Left forelimb (tissue), 1 donor: Measurements from ENCODE around the gene CYB5B.
A peak's percentile ranks its signal among the peaks of the same experiment; 100 is the strongest.

ENCODE experiments used
- DNase-seq: peaks from one replicate; pipeline ENCODE4 v3.0.0-alpha.2; 2018; ENCODE audit warnings: low spot score

CYB5B gene, protein sequence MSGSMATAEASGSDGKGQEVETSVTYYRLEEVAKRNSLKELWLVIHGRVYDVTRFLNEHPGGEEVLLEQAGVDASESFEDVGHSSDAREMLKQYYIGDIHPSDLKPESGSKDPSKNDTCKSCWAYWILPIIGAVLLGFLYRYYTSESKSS

DNA sequence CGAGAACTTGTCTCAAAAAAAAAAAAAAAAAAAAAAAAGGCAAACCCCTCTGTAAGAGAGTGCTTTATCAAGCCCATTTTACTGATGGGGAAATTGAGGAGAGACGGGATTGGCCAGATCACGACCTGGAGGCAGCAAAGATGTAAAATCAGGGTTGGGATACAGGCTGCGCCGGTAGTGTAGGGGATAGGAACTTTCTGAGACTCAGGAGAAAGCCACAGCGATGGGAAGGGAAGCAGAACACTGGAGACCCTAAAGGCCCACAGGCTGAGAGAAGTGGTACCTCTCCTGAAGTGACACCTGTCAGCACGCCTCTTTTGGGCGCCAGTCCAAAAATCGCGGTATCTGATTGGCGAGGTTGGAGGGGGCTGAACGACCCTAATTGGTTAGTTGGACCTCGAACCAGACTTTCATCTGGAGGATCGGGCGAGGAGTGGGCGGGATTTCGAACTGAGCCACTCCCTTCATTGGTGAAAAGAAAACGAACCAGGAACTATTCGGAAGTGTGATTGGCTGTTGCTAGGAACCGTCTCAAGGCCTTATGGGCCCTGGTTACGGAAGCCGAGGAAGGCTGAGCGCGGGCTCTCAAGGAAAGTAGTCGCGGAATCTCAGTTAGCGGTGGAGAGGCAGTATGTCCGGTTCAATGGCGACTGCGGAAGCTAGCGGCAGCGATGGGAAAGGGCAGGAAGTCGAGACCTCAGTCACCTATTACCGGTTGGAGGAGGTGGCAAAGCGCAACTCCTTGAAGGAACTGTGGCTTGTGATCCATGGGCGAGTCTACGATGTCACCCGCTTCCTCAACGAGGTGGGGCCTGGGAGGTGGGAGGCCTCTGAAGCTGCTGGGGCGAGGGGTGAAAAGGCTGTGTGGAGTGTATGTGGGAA is at the start of gene CYB5B:
TSS of gene CYB5B (plus strand) at position 567 of the 882 bp plus-strand sequence. CDS start at position 632, 65 bp downstream.
- DNase-seq = peak; percentile 93

DNA sequence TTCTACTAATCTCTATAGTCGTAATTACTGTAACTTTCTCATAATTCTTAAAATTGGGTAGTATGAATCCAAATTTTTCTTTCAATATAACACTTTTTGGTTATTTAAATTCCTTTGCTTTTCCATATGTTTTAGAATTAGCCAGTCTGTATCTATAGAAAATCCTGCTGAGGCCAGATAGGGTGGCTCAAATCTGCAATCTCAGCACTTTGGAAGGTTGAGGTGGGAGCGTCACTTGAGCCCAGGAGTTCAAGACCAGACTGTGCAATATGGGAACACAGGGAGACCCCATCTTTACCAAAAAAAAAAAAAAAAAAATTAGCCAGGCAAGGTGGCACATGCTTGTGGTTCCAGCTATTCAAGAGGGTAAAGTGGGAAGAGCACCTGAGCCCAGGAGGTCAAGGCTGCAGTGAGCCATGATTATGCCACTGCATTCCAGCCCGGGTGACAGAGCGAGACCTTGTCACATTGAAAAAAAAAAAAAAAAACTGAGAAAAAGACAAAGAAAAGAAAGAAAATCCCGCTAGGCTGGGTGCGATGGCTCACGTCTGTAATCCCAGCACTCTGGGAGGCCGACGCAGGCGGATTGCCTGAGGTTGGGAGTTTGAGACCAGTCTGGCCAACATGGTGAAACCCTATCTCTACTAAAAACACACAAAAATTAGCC is 47.9 kb upstream of the CYB5B start:
- DNase-seq = no peak

DNA sequence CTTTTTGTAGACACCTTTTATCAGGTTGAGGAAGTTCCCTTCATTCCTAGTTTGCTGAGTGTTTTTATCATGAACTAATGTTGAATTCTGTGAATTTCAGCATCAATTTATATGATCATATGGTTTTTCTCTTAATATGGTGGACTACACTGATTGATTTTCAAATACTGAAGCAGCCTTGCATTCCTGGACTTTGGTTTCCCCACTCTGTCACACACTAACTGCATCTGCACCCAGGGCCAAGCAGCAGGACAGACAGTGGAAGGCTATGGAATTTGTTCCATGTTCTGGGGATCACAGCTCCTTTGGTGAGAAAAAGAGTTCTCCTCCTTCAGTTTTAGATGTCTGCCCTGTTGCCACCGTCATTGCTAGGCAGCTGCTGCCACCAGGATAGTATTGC is 46.4 kb upstream of the CYB5B start:
- DNase-seq = no peak

DNA sequence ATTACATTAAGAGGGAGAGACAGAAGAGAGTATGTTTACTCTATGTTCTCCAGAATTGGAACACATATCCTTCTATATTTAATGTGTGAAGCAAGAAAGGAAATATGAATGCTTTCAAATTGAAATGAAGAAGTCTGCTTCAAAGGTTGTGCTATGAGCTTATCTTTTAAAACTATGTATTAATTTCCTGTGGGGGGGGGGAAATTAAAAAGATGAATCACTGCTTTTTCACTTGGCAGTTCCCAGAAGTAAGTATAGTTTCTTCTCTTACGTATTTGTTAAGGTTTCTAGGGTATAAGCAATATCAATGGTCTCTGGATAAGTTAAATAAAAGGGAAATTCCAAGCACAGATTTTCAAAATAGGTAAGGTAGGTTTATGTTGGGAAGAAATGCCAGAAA is 45.7 kb upstream of the CYB5B start:
- no peak for DNase-seq

DNA sequence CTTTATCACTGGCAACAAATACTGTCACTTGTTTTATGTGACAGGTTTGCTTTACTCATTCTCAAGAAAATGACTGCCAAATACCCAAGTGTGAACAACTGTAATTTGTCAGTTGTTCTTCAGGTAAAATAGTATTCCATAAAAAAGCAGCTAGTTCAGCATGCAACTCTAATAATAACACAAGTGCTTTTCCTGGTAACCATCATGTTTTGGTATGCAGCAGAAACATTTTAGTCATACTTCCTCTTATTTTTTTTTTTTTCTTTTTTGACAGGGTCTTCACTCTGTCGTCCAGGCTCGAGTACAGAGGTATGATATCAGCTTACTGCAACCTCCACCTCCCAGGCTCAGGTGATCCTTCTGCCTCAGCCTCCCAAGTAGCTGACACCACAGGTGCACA is 43.2 kb upstream of the CYB5B start:
- no peak for DNase-seq

DNA sequence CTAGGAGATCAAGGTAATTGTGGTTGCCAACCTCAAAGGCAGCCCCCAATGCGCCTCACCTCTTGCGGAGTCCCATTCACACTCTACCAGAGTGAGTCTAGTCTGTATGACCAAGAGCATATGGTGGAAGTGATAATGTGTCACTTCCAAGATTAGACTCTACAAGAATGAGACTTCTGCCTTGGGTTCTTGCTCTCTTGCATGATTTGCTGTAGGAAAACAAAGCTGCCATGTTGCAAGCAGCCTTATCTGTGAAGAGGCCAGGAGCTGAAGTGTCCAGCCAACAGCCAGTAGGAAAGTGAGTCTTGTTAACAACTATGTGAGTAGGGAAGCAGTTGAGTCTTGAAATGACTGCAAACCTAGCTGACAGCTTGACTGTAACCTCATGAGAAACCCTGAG is 42.0 kb upstream of the CYB5B start:
- no peak for DNase-seq

DNA sequence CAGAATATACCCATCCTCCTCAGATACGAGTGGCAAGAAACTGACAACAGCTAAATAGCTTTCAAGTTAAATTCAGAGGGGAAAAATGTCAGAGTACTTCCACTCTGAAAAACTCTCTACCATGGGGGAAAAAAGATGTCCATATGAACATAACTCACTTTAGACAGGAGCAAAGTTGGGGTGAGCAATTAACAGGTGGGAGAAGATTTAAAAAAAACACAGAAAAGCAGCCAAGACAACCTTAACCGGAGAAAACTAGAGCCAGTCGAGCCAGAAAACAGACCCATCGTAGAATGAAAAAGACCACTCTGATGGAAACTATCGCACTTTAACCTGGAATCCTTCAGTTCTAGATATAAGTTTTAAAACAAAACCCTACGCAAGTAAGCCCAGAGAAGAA is 39.4 kb upstream of the CYB5B start:
- no peak for DNase-seq

DNA sequence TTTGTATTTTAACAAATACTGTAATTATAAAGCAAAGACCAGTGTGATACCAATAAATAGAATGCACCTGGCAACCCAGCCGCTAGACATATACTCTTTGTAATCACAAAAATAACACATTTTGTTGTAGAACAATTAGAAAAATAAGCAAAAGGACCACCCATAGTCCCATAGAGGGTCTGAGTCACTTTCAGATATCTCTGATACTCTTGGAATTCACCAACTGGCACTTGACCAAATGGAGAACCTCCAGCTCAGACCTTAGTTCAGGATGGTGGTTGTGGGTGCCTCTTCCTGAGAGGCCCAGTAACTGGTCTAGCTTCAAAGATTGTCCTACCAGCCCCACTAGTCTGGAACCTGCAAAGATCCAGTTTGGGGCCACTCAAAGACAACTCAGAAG is 37.8 kb upstream of the CYB5B start:
- no peak for DNase-seq

DNA sequence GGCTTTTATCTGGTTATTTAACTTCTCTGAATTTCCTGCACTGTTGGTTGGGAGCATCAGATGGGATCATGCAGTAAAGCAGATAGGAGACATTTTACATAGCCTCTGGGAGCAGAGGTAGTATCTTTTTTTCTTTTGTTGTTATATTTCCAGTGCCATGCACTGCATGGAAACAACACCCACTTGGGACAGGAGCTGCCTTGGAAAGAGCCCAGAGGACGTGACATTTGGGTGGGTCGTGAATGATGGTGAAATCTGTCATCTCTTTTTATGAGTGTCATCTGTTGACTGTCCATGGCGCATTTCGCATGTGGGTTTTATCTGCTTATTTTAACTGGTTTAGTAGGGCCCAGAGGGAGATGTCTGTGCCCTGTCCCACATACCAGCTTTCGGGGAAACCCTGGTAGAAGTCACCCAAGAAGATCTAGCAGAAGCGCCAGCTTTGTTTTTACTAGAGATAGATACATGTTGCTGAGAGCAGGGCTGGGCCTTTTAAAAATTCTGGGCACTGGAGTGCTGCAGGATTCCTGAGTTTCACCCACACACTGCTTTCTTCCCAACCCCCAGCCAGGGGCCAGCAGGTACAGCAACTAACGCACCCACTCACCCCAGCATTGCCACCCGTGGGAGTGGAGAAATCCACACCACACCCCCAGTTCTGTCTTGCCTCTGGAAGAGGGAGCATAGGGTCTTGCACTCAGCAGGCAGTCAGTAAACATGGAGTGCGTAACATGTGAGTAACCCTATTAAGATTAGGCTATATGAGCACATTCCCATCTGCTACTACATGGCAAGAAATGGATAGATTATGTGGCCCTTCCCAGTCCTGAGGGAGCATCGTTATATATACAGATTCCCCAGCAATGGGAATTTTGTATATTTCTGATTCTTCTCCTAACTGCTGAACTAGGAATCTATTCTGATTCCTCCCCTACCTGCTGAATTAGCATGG is 30.2 kb upstream of the CYB5B start:
- peak; percentile 41 for DNase-seq

DNA sequence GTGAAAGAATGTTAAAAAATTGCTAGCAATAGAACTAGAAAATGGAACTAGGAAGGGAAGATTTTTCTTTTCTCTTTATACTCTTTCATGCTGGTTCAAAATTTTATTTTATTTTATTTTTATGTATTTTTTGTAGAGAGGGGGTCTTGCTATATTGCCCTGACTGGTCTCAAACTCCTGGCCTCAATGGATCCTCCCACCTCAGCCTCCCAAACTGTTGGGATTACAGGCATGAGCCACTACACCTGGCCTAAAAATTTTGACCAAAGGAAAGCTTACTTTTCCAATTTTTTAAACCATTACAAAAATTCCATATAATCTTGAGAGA is 28.6 kb upstream of the CYB5B start:
- no peak for DNase-seq

DNA sequence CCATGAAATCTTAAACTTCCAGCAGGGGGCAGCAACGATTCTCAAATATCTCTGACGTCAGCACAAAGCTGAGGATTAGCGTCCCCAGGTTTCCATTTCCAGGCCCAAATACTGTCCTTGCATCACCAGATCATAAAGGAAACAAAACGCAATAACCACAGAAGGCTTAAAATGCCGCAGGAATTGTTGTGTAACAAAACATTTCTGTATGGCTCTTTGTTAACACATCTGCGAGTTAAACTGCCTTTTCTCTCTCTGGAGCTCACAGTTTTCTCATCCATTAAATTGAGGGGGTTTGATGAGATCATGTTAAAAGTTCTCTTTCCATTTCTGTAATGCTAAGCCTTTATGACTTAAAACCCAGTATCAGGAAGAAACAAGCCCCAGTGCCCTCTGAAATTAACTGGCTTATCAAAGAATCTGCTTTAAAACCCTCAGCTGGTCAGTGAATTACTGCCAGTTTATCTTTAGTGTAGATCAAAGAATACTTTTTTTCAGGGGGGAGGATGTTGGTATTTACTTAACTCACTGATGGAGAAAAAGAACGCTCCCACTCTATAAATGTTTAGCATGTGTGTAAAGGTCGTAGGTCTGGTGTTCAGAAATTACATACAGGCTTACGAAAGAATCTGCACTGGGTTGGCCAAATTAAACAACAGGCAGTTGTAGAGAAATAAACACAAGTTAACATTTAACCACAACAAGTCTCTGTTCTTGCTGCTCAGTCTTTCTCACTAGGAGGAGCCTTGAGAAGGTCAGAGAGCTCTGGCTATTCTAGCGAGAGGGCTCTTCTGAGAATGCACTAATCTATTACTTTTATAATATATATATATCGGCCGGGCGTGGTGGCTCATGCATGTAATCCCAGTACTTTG is 28.0 kb upstream of the CYB5B start:
- DNase-seq = no peak

DNA sequence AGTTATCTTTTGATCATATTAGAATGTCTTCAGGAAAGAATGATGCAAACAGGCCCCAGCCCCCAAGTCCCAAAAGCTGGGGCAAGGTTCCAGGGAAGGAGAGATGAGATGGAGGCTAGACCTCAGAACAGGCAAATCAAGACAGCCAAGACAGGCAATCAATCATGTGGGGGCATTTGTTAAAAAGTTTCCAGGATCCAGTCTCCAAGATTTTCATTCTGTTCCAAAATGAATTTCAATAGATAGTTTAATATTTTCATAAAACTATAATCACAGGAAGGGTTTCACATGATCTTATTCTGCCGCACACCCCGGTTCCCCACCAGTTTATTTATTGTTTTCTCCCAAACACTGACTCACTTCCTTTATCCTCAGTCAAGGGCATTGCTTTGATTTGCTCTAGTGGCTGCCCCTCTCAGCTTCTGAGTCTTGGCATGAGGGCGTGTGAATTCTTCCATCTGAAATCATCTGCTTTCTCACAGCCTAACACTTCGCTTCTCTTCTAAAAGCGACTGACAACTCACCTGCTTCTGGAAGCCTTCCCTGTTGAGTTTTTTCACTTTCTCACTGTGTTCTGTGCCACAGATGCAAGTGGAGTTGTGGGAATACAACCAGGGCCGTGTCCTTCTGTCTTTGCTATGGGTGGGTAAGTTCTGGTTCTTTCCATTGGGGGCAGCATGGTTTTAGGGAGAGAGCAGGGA is 26.4 kb upstream of the CYB5B start:
- DNase-seq = no peak

DNA sequence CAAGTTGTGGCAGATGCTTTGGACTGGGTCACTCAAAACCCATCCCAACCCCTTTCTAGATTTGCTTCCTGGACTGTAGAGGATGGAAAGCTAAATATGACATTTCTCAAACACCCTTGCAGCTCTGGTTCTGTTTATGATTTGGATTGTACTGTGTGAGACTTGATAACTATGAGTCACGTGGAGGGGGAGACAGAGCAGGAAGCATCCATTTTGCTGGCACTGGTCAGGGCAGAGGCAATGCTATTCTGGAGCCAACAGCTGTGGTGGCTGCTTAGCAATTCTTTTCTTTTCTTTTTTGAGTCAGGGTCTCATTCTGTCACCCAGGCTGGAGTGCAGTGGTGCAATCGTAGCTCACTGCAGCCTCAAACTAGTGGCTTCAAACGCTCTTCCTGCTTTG is 25.1 kb upstream of the CYB5B start:
- DNase-seq = no peak

DNA sequence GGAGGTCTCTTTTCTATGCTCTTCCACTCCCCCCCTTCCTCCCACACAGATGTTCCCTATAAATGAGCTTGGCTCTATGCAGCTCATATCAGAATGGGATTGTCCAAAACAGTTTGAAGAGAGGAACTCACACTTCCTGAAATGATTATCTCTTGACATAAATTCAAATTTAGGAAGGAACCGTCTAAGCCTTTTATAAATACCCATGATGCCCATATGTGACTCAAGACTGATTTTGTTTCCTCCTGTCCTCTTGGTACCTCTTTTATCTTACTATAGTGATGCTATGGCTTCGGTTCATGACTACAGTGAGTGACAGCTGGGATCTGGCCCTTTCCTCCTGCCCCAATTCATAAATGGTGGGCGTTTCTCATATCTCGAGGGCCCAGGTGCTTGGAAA is 22.0 kb upstream of the CYB5B start:
- DNase-seq = no peak

DNA sequence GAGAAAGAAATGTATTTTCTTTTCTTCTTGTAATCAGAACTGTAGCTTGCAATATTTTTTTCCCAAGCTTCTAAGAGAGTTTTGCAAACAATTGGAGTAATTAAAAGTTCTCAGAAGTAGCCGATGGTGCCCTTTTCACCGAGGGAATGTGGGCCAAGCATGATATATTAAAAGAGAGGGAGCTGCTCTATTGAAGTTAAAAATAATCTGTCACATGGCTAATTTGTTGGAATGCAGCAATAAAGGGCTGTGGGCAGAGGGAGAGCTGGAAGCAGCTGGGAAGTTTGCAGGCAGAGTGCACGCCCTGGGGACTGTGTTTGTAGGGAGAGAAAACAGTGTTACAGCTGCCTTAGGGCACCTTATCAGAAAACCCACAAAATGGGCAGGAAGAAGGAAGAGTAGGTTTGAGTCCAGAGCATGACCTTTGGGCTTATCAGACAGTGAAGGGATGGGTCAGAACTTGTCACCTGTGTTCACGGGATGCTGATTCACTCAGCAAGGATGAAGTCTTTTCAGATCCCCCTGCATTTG is 20.1 kb upstream of the CYB5B start:
- peak; percentile 31 for DNase-seq

DNA sequence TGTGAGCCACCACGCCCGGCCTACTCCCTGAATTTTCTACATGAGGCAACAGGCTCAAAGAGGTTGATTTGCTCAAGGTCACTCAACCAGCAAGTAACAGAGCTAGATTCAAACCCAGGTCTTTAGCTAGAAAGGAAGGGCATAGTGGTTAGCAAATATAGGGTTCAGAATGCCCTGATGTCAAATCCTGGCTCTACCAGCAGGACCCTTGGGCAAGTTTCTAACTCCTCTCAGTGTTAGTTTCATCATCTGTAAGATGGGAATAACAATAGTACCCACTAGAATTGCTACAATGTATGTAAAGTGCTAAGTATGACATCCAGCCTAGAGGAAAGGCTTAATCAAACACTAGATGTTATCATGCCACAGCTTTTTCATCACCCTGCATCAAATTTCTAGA is 19.1 kb upstream of the CYB5B start:
- no peak for DNase-seq

DNA sequence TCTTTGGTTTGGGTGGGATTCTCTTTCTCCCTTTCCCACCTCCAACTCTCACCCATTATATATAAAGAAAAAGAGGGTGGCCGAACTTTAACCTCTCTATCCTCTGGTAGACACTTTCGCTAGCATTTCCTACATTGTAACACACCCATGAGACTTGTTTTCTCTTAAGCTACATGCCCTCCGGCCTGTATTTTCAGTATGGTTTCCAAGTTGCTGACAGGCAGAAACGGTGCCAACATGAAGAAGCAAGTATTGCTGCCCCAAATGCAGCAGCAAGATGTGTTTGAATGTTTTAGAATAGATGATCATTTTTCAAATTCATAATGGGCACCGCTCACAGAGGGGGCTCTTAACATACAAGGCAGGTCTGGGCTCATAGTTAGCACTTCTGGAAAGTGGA is 18.7 kb upstream of the CYB5B start:
- no peak for DNase-seq

DNA sequence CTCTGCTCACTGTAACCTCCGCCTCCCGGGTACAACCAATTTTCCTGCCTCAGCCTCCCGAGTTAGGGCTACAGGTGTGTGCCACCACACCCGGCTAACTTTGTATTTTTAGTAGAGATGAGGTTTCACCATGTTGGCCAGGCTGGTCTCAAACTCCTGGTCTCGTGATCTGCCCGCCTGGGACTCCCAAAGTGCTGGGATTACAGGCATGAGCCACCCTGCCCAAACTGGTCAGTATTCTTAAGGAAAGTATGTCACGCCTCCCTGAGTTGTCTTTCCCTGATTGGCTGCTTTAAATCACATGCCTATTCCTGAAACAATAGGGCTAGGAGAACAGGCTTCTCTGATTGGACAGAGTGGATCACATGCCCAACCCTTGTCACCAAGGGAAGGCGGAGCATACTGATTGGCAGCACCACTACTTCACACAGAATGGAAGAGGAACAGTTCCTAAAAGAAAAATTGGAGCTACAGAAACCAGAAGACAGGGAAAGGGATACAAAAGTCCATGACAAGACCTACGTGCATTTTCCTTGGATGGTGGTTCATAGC is 17.6 kb upstream of the CYB5B start:
- DNase-seq = no peak

DNA sequence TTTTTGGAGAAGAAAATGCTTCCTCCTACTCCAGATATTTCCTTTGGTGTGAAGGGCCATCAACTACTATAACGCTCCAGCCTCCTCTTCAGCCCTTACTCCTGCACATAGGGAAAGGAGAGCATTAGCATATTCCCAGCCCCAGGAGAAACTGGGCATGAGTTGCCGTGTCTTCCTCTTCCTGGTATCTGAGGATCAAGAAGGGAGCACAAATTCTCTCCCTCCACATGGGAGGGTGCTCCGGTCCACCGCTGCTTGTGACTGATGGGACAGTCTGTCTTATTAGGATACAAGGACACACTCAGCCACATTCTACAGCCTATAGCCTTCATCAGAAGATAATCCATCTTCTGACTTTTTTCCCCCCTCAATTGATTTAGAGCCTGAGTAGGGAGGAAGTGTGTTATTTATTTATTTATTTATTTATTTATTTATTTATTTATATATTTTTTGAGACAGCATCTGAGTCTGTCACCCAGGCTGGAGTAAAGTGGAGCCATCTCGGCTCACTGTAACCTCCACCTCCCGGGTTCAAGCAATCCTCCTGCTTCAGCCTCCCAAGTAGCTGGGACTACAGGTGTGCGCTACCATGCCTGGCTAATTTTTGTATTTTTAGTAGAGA is 16.6 kb upstream of the CYB5B start:
- peak; percentile 4 for DNase-seq

DNA sequence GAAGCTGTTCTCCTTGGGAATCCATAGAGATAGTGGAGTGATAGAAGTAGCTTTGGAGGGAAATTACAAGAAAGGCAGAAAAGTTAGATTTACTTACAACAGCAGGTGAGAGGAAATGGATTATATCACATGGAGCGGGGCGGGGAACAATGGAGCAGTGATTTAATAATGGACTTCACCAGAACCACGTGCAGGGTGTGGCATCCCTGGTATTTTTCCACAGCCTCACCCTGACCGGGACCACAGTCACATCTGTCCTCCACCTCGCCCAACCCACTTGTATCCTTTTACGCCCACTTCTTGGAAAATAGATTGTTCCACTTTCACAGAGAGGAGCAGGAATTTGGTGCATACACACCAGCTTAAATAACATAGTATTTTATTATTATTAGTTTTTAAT is 15.9 kb upstream of the CYB5B start:
- DNase-seq = no peak
